Inflammatory macrophage treated with lipopolysaccharide for 1 hour (primary cell): ENCODE data around the gene COL4A2.

Experiments
- DNase-seq, 2 donors: peaks; one replicate each; pipeline ENCODE4 v3.0.0-alpha.2; 2020 to 2022

The COL4A2 gene

DNA sequence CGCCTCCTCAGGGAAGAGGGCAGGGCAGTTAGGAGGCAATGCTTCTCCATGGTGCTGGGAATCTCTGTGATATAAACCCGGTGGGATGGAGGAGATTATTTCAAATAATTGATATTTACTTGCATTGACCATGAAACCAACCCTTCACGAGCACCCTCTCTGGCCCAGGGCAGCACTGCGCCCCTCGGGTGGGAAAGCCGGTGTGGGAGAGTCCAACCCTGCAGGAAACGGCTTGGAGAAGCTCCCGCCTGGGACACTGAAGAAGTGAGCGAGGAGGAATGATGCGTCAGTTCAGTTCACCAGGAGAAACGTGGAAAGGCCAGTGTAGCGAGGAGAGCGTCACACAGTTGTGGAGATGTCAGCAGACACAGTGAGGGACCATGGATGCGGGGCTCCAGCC lies 99.9 kb downstream of the COL4A2 start:
- DNase-seq, result no peak

DNA sequence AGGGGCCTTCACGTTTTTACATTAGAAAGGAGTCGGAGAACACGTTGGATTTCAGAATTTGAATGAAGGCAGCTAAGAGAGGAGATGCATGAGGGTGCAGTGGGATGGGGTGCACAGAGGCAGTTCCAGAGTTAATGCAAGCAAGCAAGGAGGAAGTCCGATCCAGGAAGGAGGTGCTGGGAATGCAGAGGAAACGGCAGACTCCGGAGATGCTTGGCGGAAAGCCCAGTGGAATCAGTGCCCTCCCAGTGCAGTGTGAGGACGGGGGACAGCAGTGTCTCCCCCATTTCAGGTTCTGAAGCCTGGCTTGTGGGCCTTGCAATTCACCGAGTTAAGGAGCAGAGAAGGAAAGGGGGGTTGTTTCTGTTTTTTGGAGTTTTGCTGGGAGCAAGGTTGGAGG lies 100.4 kb downstream of the COL4A2 start:
- DNase-seq, result no peak

DNA sequence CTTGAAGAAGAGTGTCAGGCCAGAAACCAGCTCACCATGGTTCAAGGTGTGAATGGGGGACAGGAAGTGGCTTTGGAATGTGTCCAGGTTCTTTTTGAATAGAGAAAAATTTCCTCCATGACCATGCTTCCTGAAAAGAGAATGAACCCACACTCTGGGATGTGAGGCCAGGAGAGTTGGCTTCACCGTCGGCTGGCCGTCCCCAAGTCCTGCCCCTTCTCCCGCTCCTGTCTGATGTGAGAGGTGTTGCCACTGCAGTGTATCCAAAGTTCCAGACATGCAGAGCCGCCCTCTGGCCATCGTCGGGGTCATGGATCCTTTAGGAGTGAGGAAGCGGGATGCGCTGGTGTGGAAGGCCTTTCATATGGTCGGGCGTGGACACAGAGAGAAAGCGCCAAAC lies 101.2 kb downstream of the COL4A2 start:
- DNase-seq, result no peak

DNA sequence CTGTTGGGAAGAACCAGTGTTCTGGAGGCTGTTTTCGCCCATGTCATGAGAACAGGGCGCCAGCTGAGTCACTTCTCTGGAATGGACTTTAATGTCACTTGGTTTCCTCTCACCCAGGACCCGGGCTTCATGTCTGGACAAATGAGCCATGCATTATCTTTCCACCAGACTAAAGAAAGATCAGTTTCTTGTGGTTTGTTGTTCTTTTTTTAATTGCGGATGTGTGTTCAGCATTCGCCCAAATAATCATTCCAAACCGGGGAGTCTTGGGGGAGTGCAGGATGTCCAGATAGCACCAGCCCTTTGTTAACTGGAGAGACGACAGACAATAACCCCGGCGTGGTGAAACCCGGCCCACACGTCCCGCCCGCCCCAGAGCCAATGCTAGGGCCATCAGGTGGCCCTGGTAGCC lies 102.5 kb downstream of the COL4A2 start:
- no peak for DNase-seq

DNA sequence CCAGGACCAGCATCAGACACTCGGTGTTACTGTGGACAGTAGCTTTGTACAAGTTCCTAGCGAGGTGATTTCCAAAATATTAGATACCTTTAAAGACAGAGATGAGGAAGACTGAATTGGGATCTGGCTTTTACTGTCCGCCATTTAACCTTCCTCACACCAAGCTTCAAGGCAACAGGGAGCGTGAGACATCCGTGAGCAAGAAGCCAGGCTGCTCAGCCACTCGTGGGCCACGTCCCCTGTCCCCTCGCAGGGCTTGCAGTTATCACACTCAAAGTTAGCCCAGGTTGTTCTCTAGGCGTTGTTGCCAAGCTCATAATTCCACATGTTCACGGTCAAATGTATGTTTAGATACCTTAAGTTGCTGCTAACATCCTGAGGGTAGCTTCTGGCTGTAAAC lies 102.9 kb downstream of the COL4A2 start:
- DNase-seq, result no peak

DNA sequence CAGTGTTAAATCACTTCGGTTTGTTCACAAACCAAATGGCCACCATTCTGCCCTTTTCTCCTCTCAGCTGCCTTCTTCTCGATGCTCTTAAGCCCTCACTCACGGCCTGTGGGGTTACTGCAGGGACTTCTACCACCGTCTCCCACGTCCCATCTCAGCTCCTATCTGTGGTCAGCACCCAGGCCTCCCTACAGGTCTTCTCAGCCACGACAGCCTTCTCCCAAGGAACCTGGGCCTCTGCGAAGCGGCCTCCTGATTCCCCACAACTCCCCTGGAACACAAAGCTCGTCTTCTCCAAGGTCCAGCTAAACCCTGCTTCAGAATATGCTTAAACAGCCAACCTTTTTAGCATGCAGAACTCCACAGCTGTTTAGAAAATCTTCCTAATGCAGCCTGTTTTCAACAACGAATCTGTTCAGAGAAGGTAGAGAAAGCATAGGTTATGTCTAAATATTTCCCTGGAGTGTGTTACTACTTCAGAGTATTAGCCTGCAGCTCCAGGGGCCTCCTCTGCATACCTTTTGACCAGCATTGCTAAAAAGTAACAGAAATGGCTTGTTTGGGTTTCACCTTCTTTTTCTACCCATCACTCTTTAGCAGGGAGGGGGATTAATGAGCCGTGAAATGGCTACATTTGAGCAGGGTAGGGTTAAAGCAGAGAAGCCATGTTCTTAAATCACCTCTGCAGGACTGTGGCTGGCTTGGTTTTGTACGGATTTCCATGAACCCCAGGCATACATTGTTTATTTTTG lies 104.0 kb downstream of the COL4A2 start:
- DNase-seq, result no peak

DNA sequence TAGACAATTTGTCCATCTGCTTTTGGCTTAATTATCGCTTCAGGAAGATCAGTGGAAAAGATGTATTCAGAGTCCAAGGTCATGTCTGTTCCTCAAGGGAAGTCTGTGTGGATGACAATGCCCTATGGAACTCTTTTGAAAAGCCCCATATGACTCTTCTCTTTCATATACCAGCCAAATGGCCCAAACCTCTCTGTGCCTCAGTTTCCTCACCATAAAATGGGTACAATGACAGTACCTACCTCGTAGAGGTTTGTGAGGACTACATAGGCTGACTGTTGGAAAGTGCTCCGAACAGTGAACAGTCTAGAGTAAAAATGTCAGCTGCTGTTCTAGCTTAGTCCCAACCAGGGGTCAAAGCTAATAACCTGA lies 104.6 kb downstream of the COL4A2 start:
- DNase-seq, result no peak

DNA sequence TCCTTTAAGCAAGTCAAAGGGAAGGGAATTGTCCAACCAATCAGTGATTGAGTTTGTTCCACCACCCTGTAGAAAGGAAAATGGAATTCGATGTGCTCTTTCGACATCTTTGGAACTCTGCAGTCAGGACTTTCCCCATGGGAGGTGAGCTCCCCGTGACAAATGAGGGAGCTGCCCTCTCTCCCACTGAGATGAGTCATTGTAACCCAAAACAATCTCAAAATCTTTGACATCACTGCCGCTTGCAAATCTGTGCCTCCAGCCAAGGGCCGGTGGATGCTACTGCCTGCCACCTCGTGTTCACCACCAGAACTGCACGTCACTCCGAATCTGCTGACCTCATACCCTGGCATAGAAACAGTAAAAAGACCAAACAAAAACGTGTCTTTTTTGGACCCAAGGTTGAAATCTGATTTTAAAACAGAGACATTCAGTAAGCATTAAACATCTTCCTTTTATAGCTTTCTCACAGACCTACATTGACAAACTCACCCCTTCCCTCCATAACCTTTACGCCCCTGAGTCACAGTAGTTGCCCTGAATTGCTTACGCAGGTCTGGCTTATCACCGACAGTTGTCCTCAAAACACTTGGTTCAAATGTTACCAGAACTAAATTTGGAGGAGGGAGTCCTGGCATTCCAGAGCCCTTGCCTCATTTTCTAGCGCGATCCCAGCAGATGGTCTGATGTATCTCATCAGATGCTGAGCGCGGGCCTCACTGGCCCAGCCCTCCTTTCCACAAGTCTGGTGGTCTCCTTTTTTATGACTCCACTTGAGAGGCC lies 105.2 kb downstream of the COL4A2 start:
- DNase-seq, result peak; percentile 96 to 97

DNA sequence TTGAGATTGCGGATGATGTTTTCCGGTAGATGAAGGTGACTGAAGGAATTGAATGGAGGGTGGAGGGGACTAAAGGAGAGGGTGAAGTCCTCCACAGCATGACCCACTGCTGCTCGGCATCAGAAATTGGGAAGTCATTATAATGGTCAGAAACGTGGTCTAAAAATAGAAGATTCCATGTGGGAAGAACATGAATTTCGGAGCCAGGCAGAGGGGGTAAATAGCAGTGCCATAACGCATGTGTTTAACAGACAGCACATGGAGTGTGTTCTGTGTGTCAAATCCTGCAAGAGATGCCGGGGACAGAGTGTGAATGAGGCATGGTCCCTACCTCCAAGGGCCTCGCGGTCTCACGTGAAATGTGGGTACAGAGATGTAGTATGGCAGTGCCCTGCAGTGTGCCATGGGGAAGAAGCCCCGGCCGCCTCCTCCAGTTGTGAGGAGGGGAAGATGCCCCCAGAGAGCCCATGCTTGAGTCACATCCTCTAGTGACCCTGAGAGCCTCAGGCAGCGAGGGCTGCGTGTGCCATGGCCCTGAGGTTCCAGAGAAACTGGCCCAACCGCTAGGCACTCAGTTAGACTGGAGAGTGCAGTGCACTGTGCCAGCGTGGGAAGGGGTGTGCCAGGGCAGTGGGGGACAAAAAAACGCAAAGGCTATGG lies 106.1 kb downstream of the COL4A2 start:
- no peak for DNase-seq

DNA sequence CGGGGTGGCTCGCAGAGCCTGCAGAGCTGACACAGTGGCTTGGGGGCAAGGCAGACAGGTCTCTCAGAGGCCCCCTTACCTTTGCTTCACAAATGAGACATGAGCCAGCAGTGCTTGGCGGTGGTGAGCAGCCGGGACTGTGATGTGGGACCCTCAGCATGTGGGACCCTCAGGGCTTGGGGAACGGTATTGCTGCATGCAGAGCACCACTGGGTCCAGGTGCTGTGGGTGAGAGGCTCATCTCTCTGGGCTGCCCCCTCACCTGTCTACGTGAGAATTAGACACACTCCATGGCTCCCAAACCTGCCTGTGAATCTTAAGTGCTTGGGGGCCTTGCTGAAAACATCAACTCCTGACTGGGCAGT lies 106.6 kb downstream of the COL4A2 start:
- DNase-seq, result no peak

DNA sequence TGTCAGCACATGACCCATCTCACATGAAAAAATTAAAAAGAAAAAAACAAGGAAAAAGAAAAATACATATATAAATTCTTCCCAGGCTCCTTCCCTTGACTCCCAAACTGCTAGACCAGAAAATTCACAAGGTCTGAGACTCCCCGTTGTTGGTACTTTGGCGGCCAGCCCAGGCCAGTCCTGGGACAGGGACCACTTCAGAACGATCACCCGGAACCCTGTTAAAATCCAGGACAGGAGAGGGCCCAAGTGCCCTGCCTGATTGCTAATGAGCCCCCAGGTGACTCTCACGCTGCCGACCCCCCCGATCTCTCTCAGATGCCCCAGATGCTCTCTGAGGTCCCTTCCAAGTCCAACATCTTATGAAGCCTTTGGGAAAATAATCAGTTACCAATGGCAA lies 107.2 kb downstream of the COL4A2 start:
- DNase-seq, result no peak

DNA sequence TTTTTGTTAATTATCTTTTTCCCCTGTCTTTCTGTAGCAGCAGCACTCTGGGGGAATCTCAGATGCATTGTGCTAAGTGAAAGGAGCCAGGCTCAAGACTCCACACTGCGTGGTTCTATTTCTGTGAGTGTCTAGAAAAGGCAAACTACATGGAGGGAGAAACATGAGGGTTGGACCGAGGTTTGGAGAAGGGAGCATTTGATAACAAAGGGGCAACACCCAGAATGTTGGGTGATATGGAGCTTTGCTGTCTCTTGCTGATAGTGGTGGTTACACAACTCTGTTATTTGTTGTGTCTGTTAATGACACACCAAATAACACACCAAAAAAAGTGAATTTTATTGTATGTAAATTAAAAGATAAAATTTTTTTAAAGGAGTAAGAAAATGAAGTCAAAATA lies 107.8 kb downstream of the COL4A2 start:
- no peak for DNase-seq

DNA sequence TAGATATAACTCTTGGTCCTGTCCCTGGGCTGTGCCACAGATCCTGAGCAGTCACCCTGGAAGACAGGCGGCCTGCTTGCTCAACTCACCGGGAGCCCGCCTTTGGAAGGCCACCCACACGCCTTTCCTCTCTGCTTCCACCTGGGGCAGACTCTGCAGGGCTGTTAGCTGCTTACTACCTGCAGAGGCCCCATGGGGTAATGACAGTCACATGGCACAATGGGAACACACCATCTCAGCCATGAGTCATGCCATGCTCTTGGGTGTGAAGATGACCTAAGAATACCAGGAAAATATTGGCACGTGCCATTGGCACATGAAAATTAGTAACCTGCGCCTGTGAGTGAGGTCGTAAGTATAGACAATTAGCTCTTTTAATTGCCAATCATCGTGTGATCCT lies 108.6 kb downstream of the COL4A2 start:
- DNase-seq, result peak in 1 of 2 donors; percentile 26

DNA sequence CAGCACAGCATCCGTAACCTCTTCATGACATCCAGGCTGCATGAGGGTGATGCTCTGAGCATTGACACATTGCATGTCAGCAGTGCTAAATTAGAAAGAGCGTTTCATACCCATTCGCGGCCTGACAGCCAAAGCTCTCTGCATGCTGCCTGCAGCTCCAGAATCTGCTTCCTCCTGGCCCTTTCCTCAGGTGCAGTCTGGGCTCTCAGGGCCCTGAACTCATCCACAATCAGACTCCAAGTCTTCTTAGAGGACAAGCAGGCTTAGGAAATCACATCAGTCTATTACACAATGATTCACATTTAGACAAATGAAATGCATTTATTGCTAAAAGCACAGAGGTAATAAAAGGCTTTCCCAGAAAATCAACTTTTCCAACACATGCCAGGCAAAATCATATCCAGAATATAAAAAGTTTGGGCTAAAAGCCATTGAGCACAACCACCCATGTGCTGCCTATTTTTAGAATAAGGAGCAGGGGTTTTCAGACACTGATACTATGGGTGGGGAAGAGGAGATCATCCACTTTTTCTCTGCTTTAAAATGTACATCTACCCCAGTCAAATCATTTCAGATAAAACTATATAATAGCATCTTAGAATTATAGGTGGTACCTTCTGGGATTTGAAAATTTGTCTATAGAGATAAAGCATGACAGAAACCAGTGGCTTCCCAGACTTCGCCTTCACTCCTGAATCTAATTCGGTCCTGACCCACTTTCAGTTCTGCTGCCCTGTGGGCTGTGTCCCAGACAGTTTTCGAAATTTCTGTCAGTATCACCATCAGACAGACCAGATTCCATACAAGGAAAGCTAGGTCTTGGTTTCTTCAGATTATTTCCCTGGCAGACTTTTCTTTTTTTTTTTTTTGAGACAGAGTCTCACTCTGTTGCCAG lies 109.3 kb downstream of the COL4A2 start:
- DNase-seq, result no peak

DNA sequence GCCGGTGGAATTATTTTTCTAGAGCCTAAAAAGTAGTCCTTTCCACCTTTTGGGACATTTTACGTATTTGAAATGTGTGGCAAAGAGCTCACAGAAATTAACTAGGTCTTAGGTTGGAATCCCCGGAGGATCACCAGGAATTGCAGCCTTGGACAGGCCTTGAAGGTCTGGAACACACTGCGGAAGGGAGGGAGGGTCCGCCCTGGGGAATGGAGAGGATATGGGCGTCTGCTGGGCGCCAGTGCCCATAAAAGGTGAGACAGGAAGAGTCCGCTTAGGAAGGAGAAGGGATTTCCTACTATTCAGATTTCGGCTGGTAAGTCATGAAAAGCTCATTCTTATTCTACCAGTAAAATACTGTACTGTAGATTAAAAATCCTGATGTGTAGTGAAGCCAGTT lies 111.9 kb downstream of the COL4A2 start:
- DNase-seq, result no peak

DNA sequence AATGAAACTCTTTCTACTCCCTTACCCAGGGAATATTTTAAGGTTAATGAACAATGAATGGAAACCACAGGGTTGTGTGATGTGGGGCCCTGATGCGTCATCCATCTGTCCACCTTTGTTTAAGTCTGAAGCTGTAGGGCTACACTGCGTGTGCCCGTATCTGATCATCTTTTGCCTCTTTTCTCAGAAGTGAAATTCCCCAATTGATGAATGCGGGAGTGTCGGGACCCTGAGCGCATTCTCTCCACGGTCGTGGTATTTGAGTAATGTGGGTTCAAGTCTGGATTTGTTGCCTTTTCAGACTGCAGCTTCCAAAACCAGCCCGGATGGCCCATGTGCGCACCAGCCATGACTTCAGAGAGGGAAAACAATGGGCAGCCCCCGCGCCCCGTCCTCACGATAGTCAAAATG lies 112.3 kb downstream of the COL4A2 start:
- DNase-seq, result no peak

DNA sequence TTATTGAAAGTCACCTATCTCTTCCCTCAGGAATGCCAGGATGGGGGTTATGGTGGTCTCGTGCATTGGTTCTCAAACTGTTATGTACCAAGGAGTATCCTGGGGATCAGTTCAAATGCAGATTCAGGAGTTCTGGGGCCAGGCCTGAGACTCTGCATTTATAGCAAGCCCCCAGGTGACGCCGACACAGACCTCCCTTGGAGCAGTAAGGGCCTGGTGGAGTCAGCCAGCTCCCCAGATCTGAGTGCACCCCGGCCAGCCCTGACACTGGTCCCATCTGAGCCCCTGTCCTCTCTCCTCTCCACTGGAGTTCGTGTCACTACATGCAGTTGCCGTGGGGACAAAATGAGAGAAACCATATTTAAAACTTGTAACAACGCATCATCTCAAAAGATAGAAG lies 112.9 kb downstream of the COL4A2 start:
- DNase-seq, result no peak

DNA sequence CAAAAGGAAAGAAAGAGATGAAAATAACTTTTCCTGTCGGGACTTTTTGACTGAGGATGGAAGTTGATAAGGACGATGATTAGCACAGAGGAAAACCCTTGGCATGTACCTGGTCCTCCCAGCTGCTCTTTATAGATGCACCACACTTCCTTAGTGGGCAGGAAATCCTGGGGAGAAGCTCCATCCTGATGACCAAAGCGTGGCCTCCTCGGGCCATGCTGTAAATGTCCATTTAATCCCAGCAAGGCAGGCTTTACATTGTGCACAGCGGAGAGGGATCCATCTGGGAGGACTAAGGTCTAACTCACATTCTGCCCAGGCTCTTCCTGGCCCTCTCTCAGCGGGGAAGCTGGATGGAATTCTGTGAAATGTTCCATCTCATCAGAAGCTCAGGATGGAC lies 113.5 kb downstream of the COL4A2 start:
- DNase-seq, result no peak

DNA sequence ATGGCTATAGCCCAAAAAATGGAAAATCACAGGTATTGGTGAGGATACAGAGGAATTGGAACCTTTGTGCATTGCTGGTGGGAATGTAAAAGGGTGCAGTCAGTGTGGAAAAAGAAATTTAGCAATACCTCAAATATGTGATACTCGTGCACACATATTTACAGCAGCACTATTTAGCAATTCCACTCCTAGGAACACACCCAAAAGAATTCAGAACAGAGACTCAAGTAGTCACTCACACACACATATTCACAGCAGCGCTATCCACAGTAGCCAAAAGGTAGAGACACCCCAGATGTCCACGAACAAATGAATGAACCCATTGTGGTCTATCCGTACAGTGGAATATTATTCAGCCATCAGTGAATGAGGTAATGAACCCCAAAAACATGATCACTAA lies 114.0 kb downstream of the COL4A2 start:
- DNase-seq, result no peak

DNA sequence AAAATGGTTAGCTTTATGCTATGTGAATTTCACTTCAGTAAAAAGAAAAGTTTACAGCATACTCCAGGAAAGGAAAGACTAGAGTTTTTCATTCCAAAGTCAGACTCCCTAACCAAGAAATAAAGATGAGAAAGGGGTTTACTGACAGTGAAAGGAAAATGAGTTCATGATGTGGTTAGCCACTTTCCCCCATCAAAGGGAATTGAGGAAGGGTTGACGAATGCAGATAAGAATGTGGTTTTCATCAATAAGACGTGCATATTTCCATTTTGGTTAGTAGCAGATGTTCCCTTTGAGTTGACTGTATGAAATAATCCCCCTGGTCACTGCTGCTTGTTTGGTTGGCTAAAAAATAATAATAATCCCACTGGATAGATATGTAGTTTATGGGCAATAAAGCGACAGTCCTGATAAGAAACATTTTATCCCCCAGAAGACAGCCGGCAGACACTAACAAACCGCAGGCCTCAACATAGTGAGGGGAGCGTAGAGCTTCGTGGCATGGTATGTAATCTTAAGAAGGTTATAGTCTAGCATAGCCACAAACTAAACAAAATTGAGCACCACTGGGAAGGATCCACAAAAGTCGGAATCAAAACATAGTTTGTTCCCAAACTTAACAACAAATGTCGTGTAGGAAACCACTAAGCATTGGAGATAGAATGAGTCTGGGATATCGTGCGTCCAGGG lies 114.8 kb downstream of the COL4A2 start:
- no peak for DNase-seq

DNA sequence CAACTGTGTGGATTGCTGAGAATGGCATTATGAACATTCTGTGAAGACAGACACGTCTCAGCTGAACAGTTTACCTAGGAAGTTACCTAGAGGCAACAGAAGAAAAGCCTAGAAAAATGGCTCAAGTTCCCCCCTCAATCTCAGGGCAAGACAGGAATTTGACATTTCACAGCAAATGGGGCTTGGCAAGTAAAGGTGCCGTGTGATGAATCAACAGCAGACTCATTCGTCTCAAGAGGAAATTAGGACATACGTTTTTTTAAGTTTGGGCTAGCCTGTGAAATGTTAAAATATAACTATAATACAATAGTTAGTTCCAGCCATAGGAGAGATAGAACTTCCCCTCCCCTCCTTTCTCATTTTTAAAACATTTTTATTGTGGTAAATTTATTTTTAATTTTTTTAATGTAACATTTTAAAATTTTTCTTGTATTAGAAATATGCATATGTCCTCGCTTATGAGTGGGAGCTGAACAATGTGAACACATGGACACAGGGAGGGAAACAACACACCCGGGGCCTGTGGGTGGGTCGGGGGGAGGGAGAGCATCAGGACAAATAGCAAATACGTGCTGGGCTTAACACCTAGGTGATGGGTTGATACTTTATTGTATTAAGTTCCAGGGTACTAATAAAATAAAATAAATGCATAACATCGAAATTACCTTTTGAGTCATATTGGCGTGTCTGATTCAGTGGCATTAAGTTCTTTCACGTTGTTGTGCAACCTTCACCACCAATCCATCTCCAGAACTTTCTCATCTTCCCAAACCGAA lies 116.0 kb downstream of the COL4A2 start:
- DNase-seq, result no peak
